LNCaP clone FGC (cell line): Measurements from ENCODE around the gene CCDC80.

Experiments
- DNase-seq: peaks from one replicate; pipeline ENCODE4 v3.0.0-alpha.2; 2011; ENCODE audit warnings: low read depth
- H3K4me3 ChIP-seq: 2 replicates; pipeline ENCODE4 v1.5.1; 2011; ENCODE audit warnings: mild to moderate bottlenecking, low read depth, low read length, control low read depth
- TF ChIP-seq, protein P1 (sequence below): IDR thresholded peaks from 2 replicates; pipeline ENCODE4 v1.5.1; 2012; ENCODE audit warnings: mild to moderate bottlenecking; ENCODE audit not compliant: control insufficient read depth, insufficient read depth; ENCODE audit errors: extremely low read depth

The CCDC80 gene

DNA sequence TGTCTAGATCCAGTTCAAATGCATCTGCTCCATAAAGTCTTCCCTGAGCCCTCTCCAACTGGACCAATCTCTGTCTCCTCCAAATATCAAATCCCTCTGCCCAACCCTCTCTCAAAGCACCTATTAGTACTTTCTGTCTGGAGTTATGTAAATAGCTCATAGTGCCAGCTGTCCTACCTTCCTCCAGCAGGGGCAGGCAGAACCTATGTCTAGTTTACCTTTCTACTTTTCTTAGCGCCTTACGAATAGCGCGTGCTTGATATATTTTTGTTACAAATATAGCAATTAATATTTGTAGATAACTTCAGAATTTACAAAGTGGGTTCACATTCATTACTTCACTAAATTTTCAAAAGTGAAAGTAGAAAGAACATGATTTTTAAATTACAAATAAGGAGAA lies 14.0 kb upstream of the CCDC80 start:
- no peak overlapping the region for H3K4me3 ChIP-seq
- DNase-seq, result no peak
- TF ChIP-seq, protein P1, sequence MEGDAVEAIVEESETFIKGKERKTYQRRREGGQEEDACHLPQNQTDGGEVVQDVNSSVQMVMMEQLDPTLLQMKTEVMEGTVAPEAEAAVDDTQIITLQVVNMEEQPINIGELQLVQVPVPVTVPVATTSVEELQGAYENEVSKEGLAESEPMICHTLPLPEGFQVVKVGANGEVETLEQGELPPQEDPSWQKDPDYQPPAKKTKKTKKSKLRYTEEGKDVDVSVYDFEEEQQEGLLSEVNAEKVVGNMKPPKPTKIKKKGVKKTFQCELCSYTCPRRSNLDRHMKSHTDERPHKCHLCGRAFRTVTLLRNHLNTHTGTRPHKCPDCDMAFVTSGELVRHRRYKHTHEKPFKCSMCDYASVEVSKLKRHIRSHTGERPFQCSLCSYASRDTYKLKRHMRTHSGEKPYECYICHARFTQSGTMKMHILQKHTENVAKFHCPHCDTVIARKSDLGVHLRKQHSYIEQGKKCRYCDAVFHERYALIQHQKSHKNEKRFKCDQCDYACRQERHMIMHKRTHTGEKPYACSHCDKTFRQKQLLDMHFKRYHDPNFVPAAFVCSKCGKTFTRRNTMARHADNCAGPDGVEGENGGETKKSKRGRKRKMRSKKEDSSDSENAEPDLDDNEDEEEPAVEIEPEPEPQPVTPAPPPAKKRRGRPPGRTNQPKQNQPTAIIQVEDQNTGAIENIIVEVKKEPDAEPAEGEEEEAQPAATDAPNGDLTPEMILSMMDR, result peak; percentile 44

DNA sequence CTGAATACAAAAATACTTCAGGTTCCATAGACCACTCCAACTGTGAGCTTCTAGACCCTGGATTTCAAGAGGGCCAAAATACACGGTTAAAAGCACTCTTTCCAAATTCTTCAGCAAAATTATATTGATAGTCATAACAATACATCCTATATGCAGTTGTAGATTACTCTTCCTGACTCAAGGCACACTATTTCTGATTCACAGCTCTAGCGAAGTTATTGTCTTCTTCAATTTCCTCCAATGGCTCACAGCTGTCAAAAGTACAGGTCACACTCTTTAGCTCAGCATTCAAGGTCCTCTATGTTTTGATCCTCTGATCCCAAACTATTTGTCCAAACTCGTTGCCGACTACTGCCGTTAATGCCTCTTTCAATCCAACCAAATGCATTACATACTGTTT lies 13.5 kb upstream of the CCDC80 start:
- TF ChIP-seq, protein P1, result no peak
- no peak overlapping the region for H3K4me3 ChIP-seq
- DNase-seq, result no peak

DNA sequence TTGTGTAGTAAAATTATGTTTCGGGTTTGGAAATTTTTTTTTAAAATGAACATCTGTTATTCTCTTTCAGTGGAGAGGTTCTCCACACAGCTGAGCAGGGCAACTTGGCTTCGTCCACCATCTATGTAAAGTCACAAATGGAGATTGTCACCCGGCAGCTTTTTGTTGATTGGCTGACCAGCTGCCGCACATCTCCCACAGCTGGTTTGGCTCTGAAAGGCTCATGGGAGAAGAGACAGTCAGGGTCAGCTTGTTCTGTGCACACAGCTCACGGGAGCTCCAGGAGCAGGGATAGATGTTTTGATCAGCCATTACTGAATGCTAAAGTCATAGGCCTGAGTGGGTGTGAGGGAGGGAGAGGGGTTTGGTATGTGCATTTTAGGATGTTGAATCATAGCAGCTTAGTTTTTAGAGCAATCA lies 12.9 kb upstream of the CCDC80 start:
- DNase-seq, result no peak
- no peak overlapping the region for H3K4me3 ChIP-seq
- TF ChIP-seq, protein P1, result no peak

DNA sequence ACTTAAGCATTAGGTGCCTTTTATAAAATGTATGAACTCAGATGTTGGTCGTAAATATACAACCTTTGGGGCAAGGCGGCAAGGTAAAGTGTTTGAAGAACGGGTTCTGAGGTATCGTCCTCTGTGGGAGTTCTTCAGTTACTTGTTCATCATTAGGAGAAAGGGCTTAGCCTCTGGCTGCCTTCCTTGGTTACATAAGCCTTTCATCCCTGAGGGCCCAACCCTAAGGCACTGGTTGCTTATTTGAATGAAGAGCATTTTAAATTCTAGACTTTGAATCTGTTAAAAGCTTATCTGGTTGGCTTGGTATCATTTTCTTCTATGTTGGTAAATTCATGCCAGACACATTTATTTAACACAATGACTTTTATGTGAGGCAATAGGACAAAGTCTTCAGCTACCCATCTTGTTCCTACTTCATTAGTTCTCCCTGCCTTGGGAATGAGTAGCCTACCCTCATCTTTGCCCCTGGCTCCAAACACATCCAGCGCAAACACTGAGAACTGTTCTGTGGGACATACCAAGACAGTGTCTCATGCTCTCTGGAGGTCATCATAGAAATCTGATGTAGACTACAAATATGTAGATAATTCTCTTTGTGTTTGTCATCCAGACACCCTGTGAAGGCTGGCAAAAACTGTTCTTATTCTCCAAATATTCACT lies 12.4 kb upstream of the CCDC80 start:
- no peak for DNase-seq
- TF ChIP-seq, protein P1, result no peak
- no peak overlapping the region for H3K4me3 ChIP-seq

DNA sequence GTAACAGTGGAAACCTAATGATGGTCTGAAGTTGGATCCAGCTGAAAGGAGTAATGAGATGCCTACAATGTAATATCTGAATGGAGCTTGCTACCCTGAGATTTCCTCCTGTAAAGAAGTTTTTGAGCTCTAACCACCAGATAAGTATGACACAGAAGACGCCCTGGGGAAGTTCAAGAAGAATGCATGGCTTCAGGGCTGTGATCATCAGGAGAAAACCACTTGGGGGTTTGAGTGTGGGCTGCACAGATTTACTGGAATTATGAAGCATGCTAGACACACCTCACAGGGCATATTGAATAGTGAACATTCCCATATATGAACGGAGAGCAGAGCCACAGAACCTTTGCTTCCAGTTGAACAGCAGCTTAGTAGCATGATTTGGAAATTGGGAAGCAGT lies 10.6 kb upstream of the CCDC80 start:
- no peak overlapping the region for H3K4me3 ChIP-seq
- no peak for DNase-seq
- TF ChIP-seq, protein P1, result no peak

DNA sequence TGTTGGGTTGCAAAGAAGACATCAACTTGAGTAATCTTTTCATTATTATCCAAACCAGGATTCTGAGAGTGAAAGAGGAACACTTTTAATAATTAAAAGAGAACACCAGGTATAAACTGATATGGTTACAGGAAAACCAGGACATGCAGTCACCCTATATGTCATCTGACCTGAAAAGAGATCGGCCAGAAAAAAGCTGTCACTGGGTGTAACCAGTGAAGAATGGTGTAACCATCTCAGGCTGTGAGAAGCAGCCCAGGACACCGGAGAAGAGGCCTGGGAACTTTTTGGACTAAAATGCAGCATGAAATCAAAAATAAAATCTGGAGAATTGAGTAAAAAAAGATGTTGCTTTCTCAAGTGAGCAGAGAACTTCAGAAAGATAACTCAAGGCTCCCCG lies 10.1 kb upstream of the CCDC80 start:
- no peak overlapping the region for H3K4me3 ChIP-seq
- TF ChIP-seq, protein P1, result no peak
- no peak for DNase-seq

DNA sequence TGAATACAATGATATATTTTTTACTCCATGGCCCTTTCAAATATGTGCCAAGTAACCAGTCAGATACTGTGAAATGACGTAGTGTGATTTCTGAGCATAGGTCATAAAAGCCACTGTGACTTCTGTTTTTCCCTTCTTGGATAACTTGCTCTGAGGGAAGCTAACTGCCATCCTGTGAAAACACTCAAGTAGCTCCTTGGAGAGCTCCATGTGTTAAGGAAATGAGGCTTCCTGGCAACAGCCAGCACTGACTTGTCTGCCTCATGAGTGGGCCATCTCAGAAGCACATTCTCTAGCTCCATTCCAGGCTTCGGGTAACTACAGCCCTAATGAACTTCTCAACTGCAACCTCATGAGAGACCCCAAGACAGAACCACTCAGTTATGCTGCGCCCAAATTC lies 9.5 kb upstream of the CCDC80 start:
- no peak for DNase-seq
- no peak overlapping the region for H3K4me3 ChIP-seq
- TF ChIP-seq, protein P1, result no peak
